Spinal cord (tissue), 10 donors: ENCODE measurements around the gene OR51S1. TPM values are rescaled to one million over a fixed set of nuclear protein-coding genes. Genes with fewer than 3 reads are reported as not detected.
A peak's percentile ranks its signal among the peaks of the same experiment; 100 is the strongest.

ENCODE experiments used
- DNase-seq, 6 donors: peaks; one replicate each; pipeline versions ENCODE4 v3.0.0 to v3.0.0-alpha.2; 2013 to 2015; ENCODE audit warnings: low spot score in 6 of 6, low read depth in 4 of 6
- H3K27ac ChIP-seq: one replicate; pipeline ENCODE4 v1.5.1; 2013; ENCODE audit warnings: low read depth, low read length, control low read depth
- H3K27me3 ChIP-seq: one replicate; pipeline ENCODE4 v1.6.1; 2013; ENCODE audit warnings: low read length; ENCODE audit not compliant: control insufficient read depth, insufficient read depth
- H3K36me3 ChIP-seq: one replicate; pipeline ENCODE4 v1.6.1; 2013; ENCODE audit warnings: low read length; ENCODE audit not compliant: control insufficient read depth, insufficient read depth
- H3K4me1 ChIP-seq: one replicate; pipeline ENCODE4 v1.6.1; 2013; ENCODE audit warnings: low read length; ENCODE audit not compliant: control insufficient read depth, insufficient read depth
- H3K4me3 ChIP-seq: one replicate; pipeline ENCODE4 v1.5.1; 2013; ENCODE audit warnings: low read depth, low read length, control low read depth
- H3K9me3 ChIP-seq: one replicate; pipeline ENCODE4 v1.6.1; 2013; ENCODE audit warnings: low read length; ENCODE audit not compliant: control insufficient read depth, insufficient read depth
- WGBS: methylation state at CpG from one replicate; pipeline ENCODE4 v1.1.5; 2013; ENCODE audit warnings: missing lambda C conversion rate; ENCODE audit not compliant: insufficient coverage; 5-methylcytosine and 5-hydroxymethylcytosine counted together
- long read RNA-seq, 4 donors: transcript quantifications; one replicate each; lab custom pipeline, GENCODE V29; 2026
- polyA plus RNA-seq, 2 donors: library from polyadenylated mRNA; unstranded; fragments of 120-200 nt; gene quantifications; one replicate each; pipeline ENCODE4 v1.2.1, GENCODE V29; 2013; ENCODE audit not compliant: insufficient read length in 2 of 2
- total RNA-seq, 2 donors: library from RNA; depleted of rRNA in 1 of 2; stranded (reverse); fragments of 120-200 nt in 1 of 2; fragments of >200 nt in 1 of 2; gene quantifications; one replicate each; pipeline versions ENCODE4 v1.2.3 to v1.2.4, GENCODE V29; 2013 to 2014
- donor health status: healthy.

OR51S1 gene
- total RNA-seq (not detected), polyA plus RNA-seq (not detected)
- long read RNA-seq, donor 1 = 0 reads
- long read RNA-seq, donor 2 = 0 reads
- long read RNA-seq, donor 3 = 0 reads
- long read RNA-seq, donor 4 = 0 reads

DNA sequence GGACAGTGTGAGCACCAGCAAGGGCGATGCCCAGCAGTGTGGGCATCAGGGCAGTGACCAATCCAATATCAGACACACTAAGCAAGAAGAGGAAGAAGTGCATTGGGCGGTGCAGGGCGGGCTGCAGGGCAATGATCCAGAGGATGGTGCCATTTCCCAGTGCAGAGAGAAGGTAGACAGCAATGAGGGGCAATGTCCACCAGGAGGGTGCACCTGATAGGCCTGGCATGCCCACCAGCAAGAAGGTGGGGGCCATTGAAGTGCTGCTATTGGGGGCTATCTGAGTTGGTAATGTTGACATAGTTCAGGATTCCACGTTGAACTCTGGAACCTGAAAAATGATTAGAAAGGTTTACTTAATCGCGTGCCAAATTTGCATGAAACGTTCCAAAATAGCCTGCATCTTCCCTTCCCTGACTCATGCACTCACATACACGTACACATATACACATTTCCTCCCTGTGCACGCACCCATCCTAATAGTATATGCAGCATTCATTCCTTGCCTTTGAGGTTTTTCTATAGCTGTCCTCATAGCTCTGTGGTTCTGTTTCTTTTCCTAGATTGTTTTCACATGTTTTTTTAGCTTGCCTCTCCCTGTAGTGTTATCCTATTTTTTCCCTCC lies at the start of gene OR51S1:
Gene OR51S1, minus strand, starts transcription at position 301 of the 625 bp plus-strand sequence. Its CDS starts 0 bp downstream, at position 301.
- no peaks in the 10 kb centered on the region for H3K27me3 ChIP-seq
- H3K4me3 ChIP-seq = no peak within 1 kb of the TSS
- no peaks in the 10 kb centered on the region for H3K36me3 ChIP-seq
- no peaks in the 10 kb centered on the region for H3K4me1 ChIP-seq
- 82% methylated on average over 5 of the region's 9 CpGs for WGBS
- DNase-seq = no peak
- H3K27ac ChIP-seq = no peak within 1 kb of the TSS
- no peaks in the 10 kb centered on the region for H3K9me3 ChIP-seq

- H3K4me1 ChIP-seq = no peaks in the 10 kb centered on the region
- H3K9me3 ChIP-seq = no peaks in the 10 kb centered on the region
- no peaks in the 10 kb centered on the region for H3K27me3 ChIP-seq
- no CpG with 5 or more reads among the region's 1 CpG for WGBS
- H3K27ac ChIP-seq = no peak overlapping the region
- H3K4me3 ChIP-seq = no peak overlapping the region
- DNase-seq = no peak
- no peaks in the 10 kb centered on the region for H3K36me3 ChIP-seq
Measured at GRCh38 chr11:4891996-4892640, 43.1 kb upstream of the OR51S1 start.

GRCh38 chr11:4890279-4890678 lies 41.3 kb upstream of the OR51S1 start:
- Histone ChIP-seq H3K4me3 (no peak overlapping the region), H3K36me3 (no peaks in the 10 kb centered on the region)
- WGBS = 92% methylated on average over 2 of the region's 2 CpGs

GRCh38 chr11:4887591-4887990 lies 38.6 kb upstream of the OR51S1 start:
- no CpG with 5 or more reads among the region's 1 CpG for WGBS
- Histone ChIP-seq H3K27me3 (no peaks in the 10 kb centered on the region), H3K9me3 (no peaks in the 10 kb centered on the region), H3K4me1 (no peaks in the 10 kb centered on the region), H3K27ac (no peak overlapping the region), H3K4me3 (no peak overlapping the region), H3K36me3 (no peaks in the 10 kb centered on the region)
- DNase-seq = no peak

More at GRCh38 chr11:4890279-4890678, 41.3 kb upstream of the OR51S1 start:
- no peaks in the 10 kb centered on the region for H3K27me3 ChIP-seq
- H3K4me1 ChIP-seq = no peaks in the 10 kb centered on the region
- DNase-seq = no peak
- no peak overlapping the region for H3K27ac ChIP-seq
- H3K9me3 ChIP-seq = no peaks in the 10 kb centered on the region

DNA sequence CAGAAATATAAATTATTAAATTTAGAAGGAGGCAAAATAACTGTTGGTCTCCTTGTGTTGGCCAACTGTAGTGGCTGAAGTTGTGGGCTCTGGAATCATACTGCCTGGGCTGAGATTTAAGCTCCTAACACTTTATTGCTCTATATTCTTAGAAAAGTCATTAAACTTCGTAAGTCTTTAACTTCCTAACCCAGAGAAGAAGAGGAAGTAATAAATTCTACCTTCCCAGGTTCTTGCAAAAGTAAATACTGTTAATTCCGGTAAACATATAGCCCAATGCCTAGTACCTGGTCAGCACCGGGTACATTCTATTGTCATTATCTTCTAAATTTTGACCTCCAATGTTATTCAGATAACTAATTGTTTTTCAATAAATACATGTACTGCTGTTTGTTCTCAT lies 37.2 kb upstream of the OR51S1 start:
- no peak overlapping the region for H3K4me3 ChIP-seq
- H3K27me3 ChIP-seq = no peaks in the 10 kb centered on the region
- no peak overlapping the region for H3K27ac ChIP-seq
- H3K36me3 ChIP-seq = no peaks in the 10 kb centered on the region
- DNase-seq = no peak
- H3K4me1 ChIP-seq = no peaks in the 10 kb centered on the region
- WGBS = no CpG with 5 or more reads among the region's 3 CpGs
- no peaks in the 10 kb centered on the region for H3K9me3 ChIP-seq

GRCh38 chr11:4884361-4884760 lies 35.4 kb upstream of the OR51S1 start:
- DNase-seq = peak in 1 of 6 donors; percentile 7
- H3K36me3 ChIP-seq = no peaks in the 10 kb centered on the region
- no peaks in the 10 kb centered on the region for H3K4me1 ChIP-seq
- no peak overlapping the region for H3K4me3 ChIP-seq
- no peaks in the 10 kb centered on the region for H3K9me3 ChIP-seq
- no peak overlapping the region for H3K27ac ChIP-seq
- H3K27me3 ChIP-seq = no peaks in the 10 kb centered on the region
- WGBS = 17% methylated on average over 2 of the region's 3 CpGs

DNA sequence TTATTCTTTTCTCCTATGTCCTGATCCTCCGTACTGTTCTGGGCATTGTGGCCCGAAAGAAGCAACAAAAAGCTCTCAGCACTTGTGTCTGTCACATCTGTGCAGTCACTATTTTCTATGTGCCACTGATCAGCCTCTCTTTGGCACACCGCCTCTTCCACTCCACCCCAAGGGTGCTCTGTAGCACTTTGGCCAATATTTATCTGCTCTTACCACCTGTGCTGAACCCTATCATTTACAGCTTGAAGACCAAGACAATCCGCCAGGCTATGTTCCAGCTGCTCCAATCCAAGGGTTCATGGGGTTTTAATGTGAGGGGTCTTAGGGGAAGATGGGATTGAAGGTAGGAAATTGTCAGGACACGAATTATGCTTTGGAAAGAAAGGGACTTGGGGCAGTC lies 33.5 kb upstream of the OR51S1 start:
- Histone ChIP-seq H3K27me3 (no peaks in the 10 kb centered on the region), H3K4me3 (no peak overlapping the region), H3K4me1 (no peaks in the 10 kb centered on the region), H3K36me3 (no peaks in the 10 kb centered on the region), H3K9me3 (no peaks in the 10 kb centered on the region), H3K27ac (no peak overlapping the region)
- DNase-seq = no peak
- 97% methylated on average over 3 of the region's 5 CpGs for WGBS

GRCh38 chr11:4881860-4882500 lies 33.0 kb upstream of the OR51S1 start, which contains the start of gene OR51T1:
OR51T1 (plus strand) TSS chr11:4881900; CDS start chr11:4881900, 0 bp downstream.
- Histone ChIP-seq H3K36me3 (no peaks in the 10 kb centered on the region), H3K4me1 (no peaks in the 10 kb centered on the region), H3K27ac (no peak within 1 kb of the TSS), H3K4me3 (no peak within 1 kb of the TSS), H3K9me3 (no peaks in the 10 kb centered on the region), H3K27me3 (no peaks in the 10 kb centered on the region)
- DNase-seq = peak in 1 of 6 donors; percentile 2
- 60% methylated on average over 8 of the region's 8 CpGs for WGBS

- no peaks in the 10 kb centered on the region for H3K4me1 ChIP-seq
- no peak overlapping the region for H3K27ac ChIP-seq
- no peak for DNase-seq
- H3K27me3 ChIP-seq = no peaks in the 10 kb centered on the region
- H3K9me3 ChIP-seq = no peaks in the 10 kb centered on the region
- 91% methylated on average over 3 of the region's 4 CpGs for WGBS
- no peaks in the 10 kb centered on the region for H3K36me3 ChIP-seq
- H3K4me3 ChIP-seq = no peak overlapping the region
Measured at GRCh38 chr11:4881188-4881587, 32.2 kb upstream of the OR51S1 start.
